Stimulated activated CD8-positive, alpha-beta memory T cell treated with anti-CD3 and anti-CD28 coated beads, Interleukin-4, amount 100 ng/mL, for 48 hours (primary cell): ENCODE measurements around the gene MACO1.
A peak's percentile ranks its signal among the peaks of the same experiment; 100 is the strongest.

Experiments
- DNase-seq: peaks from one replicate; pipeline ENCODE4 v3.0.0-alpha.2; 2020

The MACO1 gene

DNA sequence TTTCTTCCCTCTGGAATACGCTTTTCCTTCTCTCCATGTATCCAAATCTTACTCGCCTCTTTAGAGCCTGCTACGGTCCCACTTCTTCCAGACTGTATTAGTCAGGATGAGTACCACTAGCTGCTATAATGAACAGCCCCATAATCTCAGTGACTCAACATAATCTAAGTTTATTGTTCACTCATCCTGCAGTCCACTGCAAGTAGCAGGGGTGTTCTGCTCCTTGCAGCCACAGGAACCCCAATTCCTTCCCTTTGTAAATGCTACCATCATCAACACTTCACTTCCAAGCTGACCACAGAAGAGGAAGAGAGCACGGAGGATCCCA, 94.6 kb downstream of the MACO1 start:
- no peak for DNase-seq

DNA sequence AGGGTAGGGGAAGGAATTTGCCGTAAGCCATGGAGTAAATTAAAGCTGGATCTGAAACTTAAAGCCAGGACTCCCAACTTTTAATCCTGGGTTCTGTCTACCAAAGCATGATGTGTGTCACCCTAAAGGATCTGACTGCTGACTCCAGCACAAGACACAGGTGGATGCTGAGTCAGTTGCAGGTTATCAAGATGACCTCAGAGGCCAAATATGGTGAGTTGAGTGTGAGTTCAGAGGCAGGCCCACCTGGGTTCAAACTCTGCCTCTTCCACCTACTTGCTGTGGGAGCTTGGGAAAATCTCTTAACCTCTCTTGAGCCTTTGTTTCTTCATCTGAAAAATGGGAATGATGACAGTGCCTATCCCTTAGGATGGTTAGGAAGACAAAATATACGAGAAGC, 96.1 kb downstream of the MACO1 start:
- DNase-seq = no peak

DNA sequence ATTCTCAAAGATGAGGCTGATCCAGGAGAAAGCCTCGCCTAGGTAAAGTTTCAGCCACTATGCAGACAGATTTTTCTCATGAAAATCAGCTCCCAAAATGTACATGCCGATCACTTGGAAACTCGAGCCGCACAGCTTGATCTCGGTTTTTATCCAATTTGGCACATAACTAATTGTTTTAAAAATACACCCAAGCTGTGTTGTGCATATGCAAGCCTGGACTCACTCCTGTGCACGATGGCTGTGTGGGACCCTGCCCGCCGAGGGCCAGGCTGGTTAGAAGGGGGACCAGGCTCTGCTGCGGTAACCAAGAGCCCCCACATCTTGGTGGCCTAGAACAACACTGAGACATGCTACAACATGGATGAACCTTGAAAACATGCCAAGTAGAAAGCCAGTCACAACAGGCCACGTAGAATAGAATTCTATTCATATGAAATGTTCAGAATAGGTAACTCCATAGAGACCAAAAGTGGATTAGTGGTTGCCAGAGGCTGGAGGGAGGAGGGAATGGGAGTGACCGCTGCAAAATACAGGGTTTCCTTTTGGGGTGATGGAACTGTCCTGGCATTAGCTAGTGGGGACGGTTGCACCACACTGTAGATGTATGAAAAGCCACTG, 96.6 kb downstream of the MACO1 start:
- DNase-seq = no peak

DNA sequence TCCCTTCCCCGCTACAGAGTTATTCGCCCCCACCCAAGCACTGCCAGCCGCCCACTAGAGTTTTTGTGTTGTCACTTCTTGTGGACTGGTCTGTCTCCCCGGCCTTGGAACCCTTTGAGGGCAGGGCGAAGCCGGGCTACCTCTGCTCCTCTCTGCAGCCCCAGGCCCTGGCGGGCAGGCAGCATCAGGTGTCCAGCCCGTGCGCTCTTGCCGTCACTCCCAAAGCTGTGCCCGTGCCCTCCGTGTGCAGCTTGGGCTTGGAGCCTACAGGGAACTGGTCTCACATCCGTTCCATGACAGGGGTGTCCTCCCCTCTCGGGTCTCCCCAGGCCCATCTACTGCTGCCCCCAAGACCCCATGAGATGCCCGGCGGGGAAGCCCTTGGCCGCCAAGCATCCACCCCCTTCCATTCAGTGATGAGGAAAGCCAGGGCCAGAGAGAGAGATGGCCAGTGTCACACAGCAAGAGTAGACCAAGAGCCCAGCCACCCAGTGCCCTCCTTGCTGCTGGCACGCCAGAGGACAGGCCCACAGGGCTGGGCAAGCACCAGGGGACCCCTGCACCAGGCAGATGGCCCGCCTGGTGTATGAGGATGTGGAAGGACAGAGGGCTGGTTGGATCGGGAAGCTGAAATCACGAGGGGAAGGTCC, 97.4 kb downstream of the MACO1 start:
- DNase-seq = no peak

DNA sequence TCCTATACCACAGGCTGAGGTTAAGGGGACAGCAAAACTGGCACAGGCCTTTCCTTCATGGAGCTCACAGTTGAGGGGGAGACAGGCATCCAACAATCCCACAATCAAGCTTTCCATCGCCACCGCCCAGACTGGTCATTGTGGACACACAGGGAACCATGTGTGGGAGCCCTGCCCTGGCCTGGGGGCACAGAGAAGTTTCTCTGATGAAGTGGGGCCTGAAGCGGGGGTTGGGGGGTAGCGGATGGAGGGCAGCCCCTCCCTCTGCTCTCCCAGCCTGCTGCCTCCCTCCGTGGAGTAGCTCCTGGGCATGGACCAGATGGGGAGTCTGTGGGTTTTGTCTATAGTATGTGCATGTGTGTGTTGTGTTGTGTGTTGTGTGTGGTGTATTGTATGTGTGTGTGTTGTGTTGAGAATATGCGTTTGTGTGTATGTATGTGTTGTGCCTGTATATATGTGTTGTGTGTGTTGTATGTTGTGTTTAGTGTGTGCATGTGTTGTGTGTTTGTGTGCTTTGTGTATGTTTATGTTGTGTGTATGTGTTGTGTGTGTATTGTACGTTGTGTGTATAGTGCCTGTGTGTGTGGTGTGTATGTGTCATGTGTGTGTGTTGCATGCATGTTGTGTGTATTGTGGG, 98.3 kb downstream of the MACO1 start:
- no peak for DNase-seq

DNA sequence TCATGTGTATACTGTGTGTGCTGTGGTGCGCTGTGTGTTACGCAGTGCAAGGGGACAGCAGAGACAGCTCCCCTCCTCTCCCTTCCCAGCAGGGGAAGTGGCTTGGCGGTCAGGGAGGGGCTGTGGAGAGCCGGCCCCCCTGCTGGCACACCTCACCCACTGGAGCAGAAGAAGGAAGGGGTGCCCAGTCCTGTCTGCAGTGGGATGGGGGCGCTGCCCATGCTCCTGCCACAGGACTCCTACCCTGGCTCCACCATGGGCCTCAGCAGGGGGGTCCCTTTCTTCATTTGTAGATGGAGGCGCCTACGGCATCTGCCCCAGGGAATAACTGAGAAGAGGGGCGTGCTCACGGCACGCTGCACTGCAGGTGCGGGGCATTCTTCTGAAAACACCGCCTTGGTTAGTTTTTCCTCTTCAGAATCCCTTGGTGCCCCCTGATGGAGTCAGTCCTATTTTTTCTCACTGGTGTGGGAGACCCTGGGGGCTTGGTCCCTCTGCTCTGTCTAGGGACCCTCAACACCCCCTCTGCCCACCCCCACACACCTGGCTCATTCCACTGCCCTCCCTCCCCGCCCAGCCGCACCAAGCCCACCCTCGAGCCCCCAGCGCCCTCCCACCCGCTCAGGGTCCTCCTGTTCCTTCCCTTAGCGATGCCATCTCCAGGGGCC, 99.0 kb downstream of the MACO1 start:
- no peak for DNase-seq

DNA sequence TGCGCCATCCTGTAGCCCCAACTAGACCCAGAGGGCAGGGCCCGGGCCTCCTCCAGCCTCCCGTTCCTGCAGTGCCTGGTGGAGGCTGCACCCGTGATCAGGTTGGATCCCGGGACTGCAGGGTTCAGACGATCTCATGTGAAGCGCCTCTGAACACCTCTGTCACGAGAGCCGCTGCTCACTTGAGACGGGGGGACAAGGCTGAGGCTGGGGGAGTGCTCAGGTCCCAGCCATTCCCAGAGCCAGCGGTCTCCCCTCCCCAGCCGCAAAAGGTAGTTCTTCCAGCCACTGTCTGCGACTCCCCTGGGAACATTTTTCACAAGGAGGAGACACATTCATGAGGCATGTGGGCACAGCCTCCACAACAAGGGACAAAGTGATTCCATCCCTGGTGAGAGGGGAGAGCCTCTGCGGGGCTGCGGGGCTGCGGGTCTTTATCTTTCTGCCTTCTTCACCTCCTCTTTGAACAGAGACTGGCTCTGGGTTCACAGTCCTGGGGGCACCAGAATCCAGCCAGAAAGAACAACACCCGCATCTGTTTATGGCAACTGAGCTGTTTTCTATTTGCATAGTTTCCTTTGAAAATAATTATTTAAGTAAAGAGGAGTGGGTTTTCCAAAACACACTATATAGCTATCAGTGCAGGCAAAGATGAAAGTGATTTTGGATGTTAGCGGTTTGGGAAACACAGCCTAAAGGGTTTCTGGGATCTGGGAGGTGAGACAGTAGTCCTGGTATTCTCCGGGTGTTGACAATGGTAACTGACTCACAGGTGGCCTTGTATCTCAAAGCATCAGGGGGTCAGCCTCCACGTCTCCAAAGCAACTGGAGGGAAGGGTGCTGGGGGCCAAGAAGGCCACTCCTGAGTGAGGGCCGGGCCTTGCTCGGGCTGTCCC, 99.7 kb downstream of the MACO1 start:
- no peak for DNase-seq

DNA sequence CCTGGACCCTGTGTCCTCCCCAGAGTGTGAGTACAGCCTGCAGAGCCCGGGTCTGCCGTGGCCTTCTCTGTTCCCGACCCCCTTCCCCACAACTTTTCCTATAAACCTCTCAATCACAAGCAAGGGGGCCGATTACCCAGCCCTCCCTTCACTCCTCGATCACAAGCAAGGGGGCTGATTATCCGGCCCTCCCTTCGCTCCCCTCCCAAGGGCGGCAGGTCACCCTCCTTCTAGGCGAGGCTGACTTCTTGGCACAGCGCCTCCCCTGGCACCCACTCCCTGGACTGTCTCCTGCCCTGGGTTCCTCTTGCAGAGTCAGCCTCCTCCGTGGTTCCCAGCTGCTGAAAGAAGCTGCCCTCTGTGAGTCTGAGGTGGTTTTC, 100.4 kb downstream of the MACO1 start:
- no peak for DNase-seq

DNA sequence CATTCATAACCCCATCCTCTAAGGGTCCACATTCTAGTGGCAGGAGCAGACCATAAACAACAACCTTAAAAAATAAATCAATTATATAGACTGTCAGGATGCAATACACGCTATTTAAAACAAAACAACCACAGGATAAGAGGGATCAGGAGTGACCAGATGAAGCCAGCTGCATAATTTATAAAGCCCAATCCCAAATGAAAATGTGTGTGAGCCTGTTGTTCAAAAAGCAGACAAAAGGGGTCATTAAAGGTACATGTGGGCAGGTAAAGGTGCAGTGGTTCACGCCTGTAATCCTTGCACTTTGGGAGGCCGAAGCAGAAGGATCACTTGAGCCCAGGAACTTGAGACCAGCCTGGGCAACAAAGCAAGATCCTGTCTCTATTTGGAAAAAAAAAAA, 102.3 kb downstream of the MACO1 start:
- DNase-seq = no peak

DNA sequence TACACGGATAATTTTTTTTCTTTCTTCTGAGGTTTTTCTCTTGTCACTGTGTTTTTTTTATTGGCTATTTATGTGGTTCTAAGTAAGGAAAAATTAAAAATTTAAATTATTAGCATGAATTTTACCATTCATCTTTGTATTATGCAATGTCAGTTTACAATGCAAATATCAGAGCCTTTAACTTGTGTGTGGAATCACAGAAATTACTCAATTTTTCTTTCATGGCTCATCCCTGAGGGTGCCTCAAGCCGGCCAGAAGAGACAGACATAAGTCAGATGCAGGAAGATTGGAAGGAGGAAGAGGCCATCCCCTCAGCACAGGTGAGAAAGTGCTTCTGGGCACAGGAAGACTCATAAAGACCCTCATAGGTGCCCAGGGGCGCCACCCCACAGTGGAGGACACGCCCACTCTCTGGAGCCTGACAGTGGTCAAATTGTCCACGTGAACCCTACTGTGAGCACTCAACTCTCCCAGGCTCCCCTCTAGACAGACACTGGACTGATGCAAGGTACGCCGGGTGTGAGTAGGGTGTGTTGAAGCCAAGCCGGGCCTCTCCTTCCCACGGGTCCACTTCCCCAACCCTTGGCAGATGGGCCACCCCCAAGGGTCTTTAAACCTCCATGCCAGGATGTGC, 103.2 kb downstream of the MACO1 start:
- DNase-seq = no peak

DNA sequence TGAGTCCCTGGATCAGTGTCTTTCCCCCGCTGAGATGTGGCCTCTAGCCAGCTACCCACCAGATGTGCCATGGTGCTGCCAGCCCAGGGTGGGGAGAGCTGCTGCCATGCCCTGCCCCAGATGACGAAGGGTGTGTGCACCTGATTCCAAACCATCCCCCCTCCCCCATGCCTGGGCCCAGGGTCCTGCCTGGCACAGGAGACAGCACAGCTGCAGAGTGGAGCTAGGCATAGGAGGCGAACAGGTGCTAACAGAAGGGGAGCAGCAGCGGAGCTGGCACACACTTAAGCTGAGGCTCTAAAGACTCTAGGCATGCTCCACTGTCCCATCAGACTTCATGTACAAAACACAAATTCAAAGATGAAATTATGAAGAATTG, 103.7 kb downstream of the MACO1 start:
- DNase-seq = no peak

DNA sequence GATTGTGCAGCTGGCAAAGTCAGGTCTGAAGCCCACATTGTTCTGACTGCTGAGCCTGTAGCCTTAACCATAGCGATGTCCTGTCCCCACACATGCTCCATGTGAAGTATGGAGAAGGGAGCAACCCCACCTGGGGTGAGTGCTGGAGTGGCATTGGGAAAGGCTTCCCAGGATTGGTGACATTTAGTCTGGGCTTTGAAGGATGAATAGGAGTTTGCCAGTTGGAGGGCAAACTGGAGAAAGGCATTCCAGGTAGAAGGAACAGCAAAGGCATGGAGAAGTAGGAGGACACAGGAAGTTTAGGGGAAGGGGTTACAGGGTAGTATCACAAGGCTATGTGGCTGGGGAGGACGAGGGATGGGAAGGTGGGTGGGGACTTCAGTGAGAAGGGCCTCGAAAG, 105.4 kb downstream of the MACO1 start:
- no peak for DNase-seq

DNA sequence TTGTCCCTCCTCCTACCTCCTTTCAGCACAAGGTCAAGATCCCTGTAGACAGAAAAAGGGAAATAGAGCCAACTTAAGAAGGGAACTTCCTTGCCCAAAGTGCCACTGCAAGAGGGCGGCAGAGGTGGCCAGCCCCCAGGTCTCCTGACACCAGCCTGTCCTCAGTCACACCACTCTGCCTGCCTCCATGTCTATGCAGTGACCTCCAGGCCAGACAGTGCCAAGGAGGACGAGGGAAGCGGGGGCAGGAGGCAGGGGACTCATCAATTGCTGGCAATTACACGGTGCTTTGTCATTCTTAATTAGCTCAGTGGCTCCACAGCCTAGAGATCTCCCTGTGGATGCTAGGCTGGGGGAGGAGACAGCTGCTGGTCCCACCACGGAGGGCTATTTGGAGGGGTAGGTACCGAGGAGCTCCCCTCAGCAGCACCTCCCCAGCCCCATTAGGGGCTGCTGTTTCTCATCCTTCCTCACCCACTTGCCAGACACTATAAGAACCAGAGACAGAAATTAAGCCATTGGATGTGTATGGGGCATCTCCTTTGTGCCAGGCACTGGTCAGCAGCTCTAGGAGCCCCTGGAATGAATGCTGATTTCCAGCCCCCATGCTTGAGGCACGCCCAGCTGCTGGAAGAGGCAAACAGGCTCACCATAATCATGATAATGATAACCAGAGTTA, 106.6 kb downstream of the MACO1 start:
- DNase-seq = no peak

DNA sequence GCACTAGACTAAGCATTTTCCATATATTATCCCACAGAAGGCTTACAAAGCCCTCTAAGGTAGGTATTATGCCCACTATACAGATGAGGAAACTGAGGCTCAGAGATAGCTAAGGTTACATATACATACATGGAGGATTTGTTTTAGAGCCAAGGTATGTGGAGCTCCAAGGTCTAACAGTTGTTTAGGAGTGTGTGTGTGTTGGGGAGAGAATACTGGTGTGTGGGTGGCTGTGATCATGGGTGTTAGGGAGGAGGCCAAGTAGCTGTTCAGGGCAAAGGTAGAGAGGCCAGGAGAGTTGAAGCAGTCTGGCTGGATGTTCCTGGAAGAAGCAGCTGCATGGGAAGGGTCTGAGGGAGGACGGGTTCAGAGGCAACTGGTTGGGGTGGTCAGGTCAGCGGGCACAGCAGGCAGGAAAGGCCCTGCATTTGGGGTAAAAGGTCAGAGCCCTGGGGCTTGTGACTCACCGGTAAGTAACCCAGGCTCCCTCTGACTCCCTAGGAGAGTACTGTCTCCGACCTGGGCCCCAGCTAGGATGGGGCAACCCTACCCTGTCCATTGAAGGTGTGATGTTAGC, 107.6 kb downstream of the MACO1 start:
- DNase-seq = no peak

DNA sequence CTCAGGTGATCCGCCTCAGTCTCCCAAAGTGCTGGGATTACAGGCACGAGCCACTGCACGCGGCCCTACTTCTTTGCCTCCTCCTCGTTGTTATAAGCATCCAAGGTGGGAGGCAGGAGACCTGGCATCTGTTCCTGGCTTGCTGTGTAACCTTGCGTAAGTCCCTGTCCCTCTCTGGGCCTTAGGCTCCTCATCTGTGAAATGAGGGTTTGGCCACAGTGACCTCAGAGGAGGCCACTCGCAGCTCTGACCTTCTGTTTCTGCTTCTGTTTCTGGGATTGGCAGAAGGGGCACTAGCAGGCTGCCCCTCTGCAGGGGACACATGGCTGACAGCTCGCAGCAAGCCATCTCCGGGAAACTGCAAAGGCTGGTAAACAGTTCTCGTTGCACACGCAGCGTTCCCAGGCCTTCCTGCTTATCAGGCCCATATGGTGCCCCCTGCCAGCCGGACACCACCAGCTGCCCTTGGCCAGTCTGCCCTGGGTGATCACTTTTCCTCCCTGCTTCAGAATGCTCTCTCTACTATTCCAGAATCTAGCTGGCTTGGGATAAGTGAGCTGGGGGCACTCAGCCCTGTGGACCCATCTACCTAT, 110.1 kb downstream of the MACO1 start:
- DNase-seq = no peak

DNA sequence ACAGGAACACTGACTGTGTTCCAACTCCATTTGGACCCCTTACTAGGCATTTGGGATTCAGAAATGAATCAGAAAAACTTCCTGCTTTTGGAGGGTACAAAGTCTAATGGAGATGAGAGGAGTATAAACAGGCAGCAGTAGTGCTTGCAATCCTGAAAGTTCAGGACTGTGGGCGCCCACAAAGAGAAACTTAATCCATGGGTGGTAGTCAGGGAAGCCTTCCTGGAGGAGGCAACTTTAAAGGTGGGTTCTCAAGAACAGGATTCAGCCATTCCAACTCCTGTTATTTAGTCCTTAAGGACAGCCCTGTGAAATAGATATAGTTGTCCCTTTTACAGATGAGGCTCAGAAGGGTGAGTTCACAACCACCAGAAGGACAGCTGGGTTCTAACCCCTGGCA, 110.7 kb downstream of the MACO1 start:
- DNase-seq = no peak

DNA sequence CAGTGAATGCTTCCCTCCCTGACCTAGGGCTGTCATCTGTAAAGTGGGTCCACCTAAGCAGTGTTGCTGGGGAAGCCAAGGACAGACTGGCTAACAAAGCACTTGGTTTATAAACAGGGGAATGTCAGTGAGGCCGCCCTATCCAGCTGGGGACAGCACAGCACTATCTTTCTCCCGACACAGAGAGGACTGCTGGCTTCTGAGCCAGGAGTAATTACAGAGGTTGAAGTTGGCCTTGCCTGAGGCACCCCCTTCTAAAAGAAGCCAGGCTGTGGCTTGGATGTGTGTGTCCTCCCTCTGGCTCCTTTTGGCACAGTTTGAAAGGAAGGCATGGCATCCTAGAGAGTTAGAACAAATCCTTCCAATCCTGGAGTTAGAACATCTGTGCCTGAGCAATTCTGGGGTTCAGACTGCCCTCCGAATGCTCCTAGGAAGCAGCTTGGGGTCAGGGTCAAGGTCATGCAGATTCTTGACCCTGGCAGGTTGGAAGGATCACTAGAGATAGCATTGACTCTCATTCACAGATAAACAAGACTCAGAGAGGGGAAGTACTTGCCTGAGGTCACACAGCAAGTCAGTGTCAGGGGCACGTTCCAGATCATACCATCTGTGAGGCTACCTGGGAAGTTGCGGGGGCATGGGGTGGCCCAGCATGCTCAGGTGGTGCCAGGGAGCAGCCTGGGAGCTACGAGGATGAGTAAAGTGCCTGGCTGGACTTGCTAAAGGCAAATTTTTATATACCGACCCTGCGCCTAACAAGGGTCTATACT, 111.4 kb downstream of the MACO1 start:
- DNase-seq = no peak

DNA sequence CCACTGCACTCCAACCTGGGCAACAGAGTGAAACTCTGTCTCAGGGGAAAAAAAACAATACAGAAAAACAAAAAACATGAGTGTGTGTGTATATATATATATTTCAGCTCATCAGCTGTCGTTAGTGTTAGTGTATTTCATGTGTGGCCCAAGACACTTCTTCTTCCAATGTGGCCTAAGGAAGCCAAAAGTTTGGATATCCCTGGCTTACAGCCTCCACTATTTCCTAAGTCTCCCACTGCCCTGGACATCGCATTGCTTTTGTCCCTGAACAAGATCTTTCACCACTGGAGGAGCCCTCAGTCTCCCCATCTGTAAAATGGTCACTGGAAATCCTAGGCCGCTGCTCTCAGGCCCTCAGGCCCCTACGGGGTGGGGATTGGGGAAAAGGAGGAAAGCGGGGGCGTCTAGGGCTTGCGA, 112.3 kb downstream of the MACO1 start:
- DNase-seq = no peak

DNA sequence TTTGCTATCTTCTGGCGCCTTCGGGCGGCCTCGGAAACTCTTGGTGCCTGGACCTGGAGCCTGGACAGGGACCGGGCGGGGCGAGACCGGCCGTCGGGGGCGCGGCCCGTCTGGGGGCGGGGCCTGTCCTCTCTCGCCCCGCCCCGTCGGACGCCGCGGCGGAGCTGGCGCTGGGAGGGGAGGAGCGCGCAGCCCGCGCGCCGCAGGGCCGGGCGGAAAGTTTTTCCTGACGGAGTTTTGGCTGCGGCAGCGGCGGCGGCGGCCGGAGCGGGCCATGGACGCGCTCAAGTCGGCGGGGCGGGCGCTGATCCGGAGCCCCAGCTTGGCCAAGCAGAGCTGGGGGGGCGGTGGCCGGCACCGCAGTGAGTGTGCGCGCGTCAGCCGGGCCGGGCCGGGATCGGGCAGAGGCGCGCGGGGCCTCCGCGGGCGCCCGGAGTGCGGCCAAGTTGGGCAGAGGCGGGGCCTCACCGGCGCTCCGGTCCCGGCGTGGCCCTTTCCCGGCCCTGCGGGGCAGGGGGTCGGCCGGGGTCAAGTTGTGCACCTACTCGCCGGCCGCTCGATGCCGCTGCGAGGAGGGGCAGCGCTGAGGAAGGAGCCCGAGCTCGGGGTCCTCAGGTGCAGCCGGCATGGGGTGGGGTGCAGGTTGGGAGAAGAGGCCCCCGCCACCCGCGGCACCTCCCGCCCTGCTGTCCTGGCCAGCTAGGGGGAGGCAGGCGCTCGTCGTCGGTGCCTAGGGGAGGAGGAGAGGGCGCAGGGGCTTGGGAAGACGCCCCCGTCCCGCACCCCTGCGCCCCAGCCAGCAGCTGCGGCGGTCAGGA, 112.9 kb downstream of the MACO1 start, which contains the start of gene LDLRAP1:
TSS of gene LDLRAP1 (plus strand) at position 182 of the 818 bp plus-strand sequence. CDS start at position 275, 93 bp downstream.
- peak; percentile 76 for DNase-seq
